Measurements from ENCODE around the gene TFF1. TPM values are rescaled to one million over a fixed set of nuclear protein-coding genes. Genes with fewer than 3 reads are reported as not detected.

Gene TFF1
- total RNA-seq, 2 donors from 2014 or later: 3.0 to 66.4 TPM

DNA sequence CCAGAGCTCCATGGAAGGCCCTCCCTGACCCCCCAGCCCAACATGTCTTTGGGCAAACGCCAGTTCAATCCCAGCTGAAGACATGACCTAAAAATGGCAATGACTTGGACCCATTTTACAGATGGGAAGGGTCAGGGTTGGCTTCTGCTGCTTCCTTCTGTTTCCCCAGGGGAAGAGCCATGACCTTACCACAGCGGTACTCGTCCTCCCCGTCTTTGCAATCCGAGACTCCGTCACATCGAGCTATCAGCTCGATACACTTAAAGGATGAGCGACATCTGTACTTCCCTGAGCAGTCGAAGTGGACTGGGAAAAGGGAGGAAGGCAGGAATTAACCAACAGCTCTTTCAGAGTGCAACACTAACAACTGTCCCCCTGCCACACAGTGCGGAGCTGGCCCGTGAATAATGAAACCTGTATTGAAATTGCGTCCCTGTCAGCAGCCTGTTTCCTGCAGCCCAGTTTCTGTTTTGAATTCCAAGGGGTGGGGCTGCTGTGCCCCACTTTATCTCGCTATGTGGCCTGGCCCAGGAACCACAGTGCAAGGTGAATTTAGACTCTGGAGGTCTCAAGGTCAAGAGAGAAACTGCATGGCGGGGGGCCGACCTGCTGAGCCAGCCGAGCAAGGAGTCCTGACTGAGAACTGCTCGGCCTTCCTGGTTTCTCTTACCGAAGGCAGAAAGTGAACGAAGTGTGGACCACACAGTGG lies 22.6 kb upstream of the TFF1 start:
- 41 to 57% methylated on average over 15 to 20 of the region's 20 CpGs for WGBS, 2 donors
- Histone ChIP-seq H3K9me3 (no peaks in the 10 kb centered on the region), H3K27ac (peak overlapping the region; percentile 80 to 89 (median 86)), H3K4me3 (no peak overlapping the region), H3K36me3 (replicated peaks in 1 of 2; ENCODE audit: insufficient read depth in 1 of 2, low read depth in 2 of 2) (no peaks in the 10 kb centered on the region), H3K4me1 (peaks cover 15% of the 10 kb centered on the region), H3K27me3 (no peaks in the 10 kb centered on the region)
- peak; percentile 85 for ATAC-seq
- DNase-seq: peak; percentile 59 to 77 (median 74)
- intact Hi-C loops (cut with DNase I): no loop called here
- TF ChIP-seq, protein P1, sequence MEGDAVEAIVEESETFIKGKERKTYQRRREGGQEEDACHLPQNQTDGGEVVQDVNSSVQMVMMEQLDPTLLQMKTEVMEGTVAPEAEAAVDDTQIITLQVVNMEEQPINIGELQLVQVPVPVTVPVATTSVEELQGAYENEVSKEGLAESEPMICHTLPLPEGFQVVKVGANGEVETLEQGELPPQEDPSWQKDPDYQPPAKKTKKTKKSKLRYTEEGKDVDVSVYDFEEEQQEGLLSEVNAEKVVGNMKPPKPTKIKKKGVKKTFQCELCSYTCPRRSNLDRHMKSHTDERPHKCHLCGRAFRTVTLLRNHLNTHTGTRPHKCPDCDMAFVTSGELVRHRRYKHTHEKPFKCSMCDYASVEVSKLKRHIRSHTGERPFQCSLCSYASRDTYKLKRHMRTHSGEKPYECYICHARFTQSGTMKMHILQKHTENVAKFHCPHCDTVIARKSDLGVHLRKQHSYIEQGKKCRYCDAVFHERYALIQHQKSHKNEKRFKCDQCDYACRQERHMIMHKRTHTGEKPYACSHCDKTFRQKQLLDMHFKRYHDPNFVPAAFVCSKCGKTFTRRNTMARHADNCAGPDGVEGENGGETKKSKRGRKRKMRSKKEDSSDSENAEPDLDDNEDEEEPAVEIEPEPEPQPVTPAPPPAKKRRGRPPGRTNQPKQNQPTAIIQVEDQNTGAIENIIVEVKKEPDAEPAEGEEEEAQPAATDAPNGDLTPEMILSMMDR (IDR thresholded peaks at IDR 0.05): no peak
- peak; percentile 24 to 78 (median 65) for TF ChIP-seq POLR2A (IDR thresholded peaks at IDR 0.05)

DNA sequence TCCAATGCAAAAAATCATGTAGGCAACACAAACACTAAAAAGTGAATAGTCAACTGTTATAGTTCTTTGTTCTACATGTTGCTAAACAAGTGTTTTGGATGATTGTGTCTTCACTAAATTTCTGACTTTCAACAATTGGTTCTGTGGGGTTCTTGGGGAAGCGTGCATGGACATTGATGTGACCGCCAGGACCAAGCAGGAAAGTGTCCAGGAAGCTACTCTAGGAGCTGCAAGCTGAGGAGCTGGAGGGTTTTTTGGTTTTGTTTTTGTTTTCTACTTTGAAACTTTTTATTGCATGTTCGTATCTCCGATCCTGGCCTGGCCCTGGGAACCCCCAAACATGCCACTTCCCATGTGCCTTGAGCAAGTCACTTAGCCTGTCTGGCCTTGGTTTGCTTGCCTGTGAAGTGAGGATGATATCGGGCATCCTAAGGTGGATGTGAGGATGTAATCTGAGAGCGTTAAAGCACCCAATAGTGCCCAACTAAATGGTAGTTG lies 21.6 kb upstream of the TFF1 start:
- DNase-seq (no peak), ATAC-seq (no peak)
- peaks cover 15% of the 10 kb centered on the region for H3K4me1 ChIP-seq
- H3K27me3 ChIP-seq: no peaks in the 10 kb centered on the region
- H3K36me3 ChIP-seq (replicated peaks in 1 of 2; ENCODE audit: insufficient read depth in 1 of 2, low read depth in 2 of 2): no peaks in the 10 kb centered on the region
- WGBS, 2 donors: 89 to 90% methylated on average over 6 of the region's 6 CpGs
- peak overlapping the region; percentile 80 to 89 (median 86) for H3K27ac ChIP-seq
- TF ChIP-seq POLR2A (IDR thresholded peaks at IDR 0.05): no peak
- TF ChIP-seq, protein P1 (IDR thresholded peaks at IDR 0.05): no peak
- H3K4me3 ChIP-seq: no peak overlapping the region
- intact Hi-C loops (cut with DNase I): no loop called here
- H3K9me3 ChIP-seq: no peaks in the 10 kb centered on the region

DNA sequence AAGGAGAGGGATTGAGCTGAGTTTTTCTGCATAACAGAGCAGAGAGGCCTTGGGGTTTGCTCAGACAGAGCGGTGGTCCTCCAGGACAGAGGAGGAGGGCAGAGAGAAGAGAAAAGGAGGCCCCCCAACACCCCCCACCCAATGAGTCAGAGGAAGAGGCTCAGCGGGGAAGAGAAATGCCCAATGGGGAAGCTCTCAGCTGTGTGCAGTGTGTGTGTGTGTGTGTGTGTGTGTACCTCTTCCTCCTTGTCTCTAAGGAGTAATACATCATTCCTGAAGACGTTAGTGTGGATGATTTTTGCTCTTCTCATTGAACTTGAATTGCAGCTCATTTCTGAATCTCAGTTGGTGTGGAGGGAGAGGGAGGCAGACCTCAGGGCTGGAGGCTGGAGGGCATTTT lies 20.8 kb upstream of the TFF1 start:
- Histone ChIP-seq H3K9me3 (no peaks in the 10 kb centered on the region), H3K27ac (no peak overlapping the region), H3K27me3 (no peaks in the 10 kb centered on the region), H3K4me1 (peaks cover 15% of the 10 kb centered on the region), H3K4me3 (no peak overlapping the region), H3K36me3 (replicated peaks in 1 of 2; ENCODE audit: insufficient read depth in 1 of 2, low read depth in 2 of 2) (no peaks in the 10 kb centered on the region)
- DNase-seq (no peak), ATAC-seq (no peak)
- WGBS, 2 donors: 63 to 72% methylated on average over 3 of the region's 3 CpGs
- intact Hi-C loops (cut with DNase I): no loop called here
- no peak for TF ChIP-seq POLR2A (IDR thresholded peaks at IDR 0.05)
- TF ChIP-seq, protein P1 (IDR thresholded peaks at IDR 0.05): no peak

DNA sequence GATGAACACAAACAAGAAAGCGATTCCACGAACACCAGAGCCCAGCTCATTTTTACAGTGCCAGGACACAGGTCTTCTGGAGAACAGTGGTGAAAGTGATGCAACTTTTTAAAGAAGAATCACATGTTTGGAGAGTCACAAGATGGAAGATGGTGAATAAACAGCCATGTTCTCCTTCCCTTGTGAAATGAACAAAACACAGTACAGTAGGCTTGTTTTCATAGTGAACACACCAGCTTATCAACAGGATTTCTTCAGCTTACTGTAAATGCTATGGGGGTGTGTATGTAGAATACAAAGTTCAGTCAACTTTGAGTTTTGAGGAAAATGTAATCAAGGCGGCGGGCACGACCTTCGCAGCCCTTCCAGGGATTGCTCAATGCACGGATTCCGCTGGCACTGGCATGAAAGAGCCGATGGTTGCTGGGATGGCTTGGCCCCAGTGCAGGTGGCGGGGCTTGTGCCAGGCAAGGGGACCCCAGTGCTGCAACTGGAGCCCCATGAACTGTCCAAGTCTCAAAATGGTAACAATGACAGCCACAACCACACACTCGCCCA lies 19.8 kb upstream of the TFF1 start:
- TF ChIP-seq, protein P1 (IDR thresholded peaks at IDR 0.05): no peak
- TF ChIP-seq POLR2A (IDR thresholded peaks at IDR 0.05): no peak
- Histone ChIP-seq H3K9me3 (no peaks in the 10 kb centered on the region), H3K4me1 (peaks cover 15% of the 10 kb centered on the region), H3K36me3 (replicated peaks in 1 of 2; ENCODE audit: insufficient read depth in 1 of 2, low read depth in 2 of 2) (no peaks in the 10 kb centered on the region), H3K27ac (no peak overlapping the region), H3K4me3 (no peak overlapping the region), H3K27me3 (no peaks in the 10 kb centered on the region)
- intact Hi-C loops (cut with DNase I): no loop called here
- DNase-seq: peak in 2 of 4 donors; percentile 34 to 40
- no peak for ATAC-seq
- WGBS, 2 donors: 55 to 56% methylated on average over 7 to 11 of the region's 11 CpGs

All from body of pancreas (tissue), 4 donors.